ENCODE data around the gene AZU1. TPM values are rescaled to one million over a fixed set of nuclear protein-coding genes. Genes with fewer than 3 reads are reported as not detected.

AZU1 gene
- total RNA-seq, 1 experiment from 2014 or later: 1.6 TPM

GRCh38 chr19:843836-844545, 16.4 kb downstream of the AZU1 start:
- no peak overlapping the region for H3K18ac ChIP-seq (ENCODE audit: insufficient read length, low read depth, low read length)
- no peak overlapping the region for H3K56ac ChIP-seq (ENCODE audit: insufficient read length, low read depth, low read length)
- no peak overlapping the region for H4K8ac ChIP-seq (replicated peaks; ENCODE audit: insufficient read length, low read depth, low read length)
- H4K5ac ChIP-seq (ENCODE audit: insufficient read length, low read depth, low read length): no peak overlapping the region
- no peak overlapping the region for H3K4ac ChIP-seq (ENCODE audit: low read depth, low read length)
- H3K4me2 ChIP-seq (ENCODE audit: insufficient read depth, insufficient read length, low read length): peak overlapping the region; percentile 9
- peaks cover 3% of the 10 kb centered on the region; the same call in 1 of the 2 replicates for H3K27me3 ChIP-seq (ENCODE audit: insufficient read depth, low read length)
- no peak overlapping the region for H2BK5ac ChIP-seq (ENCODE audit: insufficient read length, low read length)
- Mint-ChIP-seq H3K4me3 (peak overlapping the region; percentile 25 to 77), H3K36me3 (ENCODE audit: insufficient read depth in 1 of 3, low read depth in 3 of 3) (no peaks in the 10 kb centered on the region; a peak in 1 of 7 replicates), H3K27ac (no peak overlapping the region), H3K9me3 (peaks cover 0 to 4% of the 10 kb centered on the region in 2 experiments; a peak in 2 of 5 replicates), H3K4me1 (peaks cover 2 to 11% of the 10 kb centered on the region in 2 experiments; a peak in 2 of 4 replicates), H3K27me3 (ENCODE audit: low read depth) (peaks cover 59% of the 10 kb centered on the region)
- H2BK20ac ChIP-seq (ENCODE audit: low read depth, low read length, poor library complexity, severe bottlenecking): no peak overlapping the region
- H3K14ac ChIP-seq (ENCODE audit: insufficient read depth, low read length): no peak overlapping the region; the same call in 1 of the 2 replicates
- H2BK12ac ChIP-seq (ENCODE audit: insufficient read length, low read depth, low read length): no peak overlapping the region
- peaks cover 2% of the 10 kb centered on the region for H3K23me2 ChIP-seq (ENCODE audit: insufficient read length, low read depth, low read length, poor library complexity, severe bottlenecking)
- H2BK120ac ChIP-seq (ENCODE audit: low read depth, low read length, poor library complexity, severe bottlenecking): no peak overlapping the region
- H3K79me1 ChIP-seq (ENCODE audit: insufficient read depth, low read depth, low read length, poor library complexity, severe bottlenecking): no peaks in the 10 kb centered on the region
- no peak overlapping the region for H3K23ac ChIP-seq (ENCODE audit: insufficient read length, low read depth, low read length)
- H3K9me3 ChIP-seq (ENCODE audit: control insufficient read depth, low read depth, low read length): no peaks in the 10 kb centered on the region
- H2BK15ac ChIP-seq (ENCODE audit: low read depth, low read length): no peak overlapping the region
- H2AFZ ChIP-seq (ENCODE audit: low read length): no peak overlapping the region
- no peaks in the 10 kb centered on the region for H3K4me1 ChIP-seq (ENCODE audit: insufficient read depth, low read length)
- no peak overlapping the region for H4K91ac ChIP-seq (ENCODE audit: insufficient read length, low read depth, low read length)
- H3K79me2 ChIP-seq (ENCODE audit: insufficient read depth, low read length): no peaks in the 10 kb centered on the region
- no peak overlapping the region for H3T11ph ChIP-seq (ENCODE audit: low read length)
- H3K9ac ChIP-seq (ENCODE audit: extremely low read depth, insufficient read length, low read length): no peak overlapping the region
- H2AK5ac ChIP-seq (ENCODE audit: insufficient read length, low read length): no peak overlapping the region
- no CpG with 5 or more reads among the region's 70 CpGs for WGBS (ENCODE audit: extremely low coverage, insufficient read length, low lambda C conversion rate)
- DNase-seq: no peak
- no peaks in the 10 kb centered on the region for H4K20me1 ChIP-seq (ENCODE audit: control insufficient read depth, insufficient read depth, insufficient read length)
- no peak for TF ChIP-seq CTCF (conservative IDR thresholded peaks at IDR 0.05)
- no peak overlapping the region for H3K27ac ChIP-seq (ENCODE audit: insufficient read length, low read depth, low read length)
